Measurements from ENCODE around the gene TLK1. TPM values are rescaled to one million over a fixed set of nuclear protein-coding genes. Genes with fewer than 3 reads are reported as not detected.

TLK1 gene
- total and polyA plus RNA-seq, 2 of the 4 experiments (the other 2 are of a cell fraction): 7.3 to 12.5 TPM

- no CpG with 5 or more reads among the region's 3 CpGs for WGBS, 2 experiments (ENCODE audit: extremely low coverage in 2 of 2, insufficient read length in 1 of 2)
- peaks cover 3% of the 10 kb centered on the region for H3K4me1 ChIP-seq (ENCODE audit: control insufficient read depth, insufficient read depth, low read length)
- no peak overlapping the region for H3K27ac ChIP-seq (ENCODE audit: insufficient read depth, low read length)
- no peak for DNase-seq
- ATAC-seq (ENCODE audit: low read depth): no peak
- in situ Hi-C loops (cut with MboI; ENCODE audit: low sequenced_read_pairs): no loop called here
- dilution Hi-C loops (cut with HindIII; ENCODE audit: low sequenced_read_pairs, unreplicated experiment): no loop called here
- H2AK5ac ChIP-seq (ENCODE audit: low read depth, low read length): no peak overlapping the region
- TF ChIP-seq RCOR1 (IDR thresholded peaks at IDR 0.05; ENCODE audit: insufficient replicate concordance, low read length) (no peak), NFE2L2 (IDR thresholded peaks at IDR 0.05; ENCODE audit: low read depth, low read length) (no peak), SMC3 (IDR thresholded peaks at IDR 0.05; ENCODE audit: low read depth, low read length) (no peak)
- no peak overlapping the region for H4K8ac ChIP-seq (ENCODE audit: low read depth in 2 of 2, low read length in 2 of 2)
- H2BK5ac ChIP-seq (ENCODE audit: low read depth, low read length, poor library complexity, severe bottlenecking): no peak overlapping the region
- H3K18ac ChIP-seq (ENCODE audit: low read depth, low read length): no peak overlapping the region
- peaks cover 0 to 19% of the 10 kb centered on the region in 2 experiments; a peak in 2 of 4 replicates for H3K79me1 ChIP-seq (ENCODE audit: low read depth in 1 of 2, low read length in 2 of 2)
- H3K9ac ChIP-seq (ENCODE audit: low read depth, low read length): no peak overlapping the region
- H3K9me3 ChIP-seq (ENCODE audit: control insufficient read depth, insufficient read depth, low read length): no peaks in the 10 kb centered on the region
- H2BK15ac ChIP-seq (ENCODE audit: low read depth, low read length): no peak overlapping the region
- no peak overlapping the region for H3K4ac ChIP-seq (ENCODE audit: low read depth, low read length)
- no peak overlapping the region for H2AK9ac ChIP-seq (replicated peaks; ENCODE audit: low read depth, low read length, poor library complexity)
- H3K4me2 ChIP-seq (ENCODE audit: low read depth, low read length): no peak overlapping the region
- CTCF ChIA-PET: no interaction called here
- no peak overlapping the region for H3K56ac ChIP-seq (ENCODE audit: extremely low read depth, insufficient read depth, low read length)
- BruUV-seq (replicated peaks): no TSS peak
- no peak overlapping the region for H2BK120ac ChIP-seq (ENCODE audit: low read depth, low read length)
- POLR2A ChIA-PET (ENCODE audit: unreplicated experiment): no interaction called here
- no peak overlapping the region for H3K23ac ChIP-seq (ENCODE audit: low read depth, low read length)
- no peak overlapping the region for H3K4me3 ChIP-seq (ENCODE audit: insufficient read depth, low read depth, low read length)
- peaks cover 5% of the 10 kb centered on the region for H3K9me1 ChIP-seq (ENCODE audit: insufficient read depth, low read length)
- H3K36me3 ChIP-seq (ENCODE audit: control insufficient read depth, insufficient read depth, low read length): peaks cover 10% of the 10 kb centered on the region
- H3K14ac ChIP-seq (replicated peaks; ENCODE audit: low read depth, low read length): no peak overlapping the region
- intact Hi-C loops (cut with micrococcal nuclease): no loop called here
- no peaks in the 10 kb centered on the region for H3K27me3 ChIP-seq (ENCODE audit: control insufficient read depth, insufficient read depth, low read length)
- H2BK20ac ChIP-seq (ENCODE audit: low read depth, low read length): no peak overlapping the region
- H4K91ac ChIP-seq (ENCODE audit: insufficient read depth, low read depth, low read length): no peak overlapping the region
- no peaks in the 10 kb centered on the region for H4K20me1 ChIP-seq (ENCODE audit: insufficient read depth, low read length)
- H2AFZ ChIP-seq (replicated peaks; ENCODE audit: low read length, poor library complexity): no peak overlapping the region
- H4K5ac ChIP-seq (ENCODE audit: low read depth, low read length): no peak overlapping the region
Measured at GRCh38 chr2:171025214-171025613, 135.5 kb downstream of the TLK1 start.
